Esophagus squamous epithelium (tissue), 4 donors: ENCODE measurements around the gene IFT122.

Experiments
- POLR2A ChIP-seq, 4 donors: fragments of 450-650 bp; IDR thresholded peaks; one replicate each; pipeline ENCODE4 v1.6.1; 2017; ENCODE audit warnings: antibody characterized with exemption in 4 of 4, mild to moderate bottlenecking in 4 of 4, moderate library complexity in 3 of 4
- TF ChIP-seq, protein P1 (sequence below), 6 experiments: fragments of 450-650 bp in 4 of 6; fragments of 200-600 bp in 2 of 6; sonication (generic) in 2 of 6; IDR thresholded peaks; one replicate each; pipeline ENCODE4 v1.5.1; 2016 to 2019; ENCODE audit warnings: antibody characterized with exemption in 6 of 6, mild to moderate bottlenecking in 4 of 6, moderate library complexity in 4 of 6

- TF ChIP-seq, protein P1, sequence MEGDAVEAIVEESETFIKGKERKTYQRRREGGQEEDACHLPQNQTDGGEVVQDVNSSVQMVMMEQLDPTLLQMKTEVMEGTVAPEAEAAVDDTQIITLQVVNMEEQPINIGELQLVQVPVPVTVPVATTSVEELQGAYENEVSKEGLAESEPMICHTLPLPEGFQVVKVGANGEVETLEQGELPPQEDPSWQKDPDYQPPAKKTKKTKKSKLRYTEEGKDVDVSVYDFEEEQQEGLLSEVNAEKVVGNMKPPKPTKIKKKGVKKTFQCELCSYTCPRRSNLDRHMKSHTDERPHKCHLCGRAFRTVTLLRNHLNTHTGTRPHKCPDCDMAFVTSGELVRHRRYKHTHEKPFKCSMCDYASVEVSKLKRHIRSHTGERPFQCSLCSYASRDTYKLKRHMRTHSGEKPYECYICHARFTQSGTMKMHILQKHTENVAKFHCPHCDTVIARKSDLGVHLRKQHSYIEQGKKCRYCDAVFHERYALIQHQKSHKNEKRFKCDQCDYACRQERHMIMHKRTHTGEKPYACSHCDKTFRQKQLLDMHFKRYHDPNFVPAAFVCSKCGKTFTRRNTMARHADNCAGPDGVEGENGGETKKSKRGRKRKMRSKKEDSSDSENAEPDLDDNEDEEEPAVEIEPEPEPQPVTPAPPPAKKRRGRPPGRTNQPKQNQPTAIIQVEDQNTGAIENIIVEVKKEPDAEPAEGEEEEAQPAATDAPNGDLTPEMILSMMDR (IDR thresholded peaks at IDR 0.05) = no peak
- TF ChIP-seq POLR2A (IDR thresholded peaks at IDR 0.05) = no peak
Observed at GRCh38 chr3:129410971-129411370, 29.1 kb upstream of the IFT122 start.
